ENCODE results near the gene PIK3C2G. TPM values are rescaled to one million over a fixed set of nuclear protein-coding genes. Genes with fewer than 3 reads are reported as not detected.

Gene PIK3C2G
- total and polyA plus RNA-seq, 2 of the 13 experiments (the other 11 are each of a cell fraction or from before 2014, with no cell fraction given), result not detected

DNA sequence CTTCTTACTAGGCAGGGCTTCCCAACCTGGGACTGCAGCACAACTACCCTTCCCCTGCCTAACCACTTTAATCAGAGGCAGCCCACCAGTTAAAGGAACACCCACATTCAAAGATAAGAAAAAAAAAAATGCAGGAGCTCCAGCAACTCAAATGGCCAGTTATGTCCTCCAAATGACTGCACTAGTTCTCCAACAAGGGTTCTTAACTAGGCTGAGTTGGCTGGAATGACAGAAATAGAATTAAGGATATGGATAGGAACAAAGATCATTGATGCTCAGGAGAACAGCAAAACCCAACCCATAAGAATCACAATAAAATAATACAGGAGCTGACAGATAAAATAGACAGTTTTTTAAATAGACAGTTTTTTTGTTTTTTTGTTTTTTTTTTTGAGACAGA lies 322.3 kb downstream of the PIK3C2G start:
- no peak for DNase-seq (ENCODE audit: low spot score)
- FAIRE-seq, result no peak
- intact Hi-C loops (cut with micrococcal nuclease; ENCODE audit: unreplicated experiment) (no loop called here), in situ Hi-C loops (cut with HindIII; ENCODE audit: extremely low pct_ligation_motif_present, low pct_unique_long_range_greater_than_20kb) (no loop called here)
- Histone ChIP-seq H3K36me3 (replicated peaks in 1 of 2; ENCODE audit: control insufficient read depth in 1 of 2, insufficient read depth in 2 of 2, low read length in 2 of 2) (no peaks in the 10 kb centered on the region), H2AFZ (ENCODE audit: low read length) (no peak overlapping the region), H3K9me3 (ENCODE audit: low read length) (peaks cover 41% of the 10 kb centered on the region), H3K27me3 (ENCODE audit: control insufficient read depth in 1 of 2, insufficient read depth in 2 of 2, low read length in 2 of 2) (no peaks in the 10 kb centered on the region), H4K20me1 (ENCODE audit: insufficient read depth, low read length) (no peaks in the 10 kb centered on the region), H3K4me3 (replicated peaks in 1 of 3; ENCODE audit: insufficient read depth in 1 of 3, low read depth in 2 of 3, low read length in 3 of 3) (no peak overlapping the region), H3K9ac (ENCODE audit: insufficient read depth, low read depth, low read length) (no peak overlapping the region), H3K79me2 (ENCODE audit: insufficient read depth, low read length) (no peaks in the 10 kb centered on the region), H3K4me1 (ENCODE audit: insufficient read depth, low read length) (no peaks in the 10 kb centered on the region), H3K4me2 (ENCODE audit: low read depth, low read length) (no peak overlapping the region), H3K27ac (ENCODE audit: extremely low read length, insufficient read depth, low read length) (no peak overlapping the region)
- ChIA-PET POLR2A (no interaction called here), CTCF (ENCODE audit: low intra/inter-chr PET ratio, low total read pairs) (no interaction called here)
- no peak for ATAC-seq
- TF ChIP-seq MAFK (conservative IDR thresholded peaks at IDR 0.05 in 1 of 2, IDR thresholded peaks at IDR 0.05 in 1 of 2; ENCODE audit: low read length in 2 of 2), result no peak
- no peak for TF ChIP-seq ZBTB42 (CRISPR knock-in tag; IDR thresholded peaks at IDR 0.05)
- TF ChIP-seq ZNF781 (CRISPR knock-in tag; IDR thresholded peaks at IDR 0.05; ENCODE audit: borderline replicate concordance, not compliant biosample characterization), result no peak
- TF ChIP-seq TFE3 (CRISPR knock-in tag; IDR thresholded peaks at IDR 0.05), result no peak
- no peak for TF ChIP-seq NCOA2 (CRISPR knock-in tag; IDR thresholded peaks at IDR 0.05)
- BruUV-seq (replicated peaks), result no TSS peak

DNA sequence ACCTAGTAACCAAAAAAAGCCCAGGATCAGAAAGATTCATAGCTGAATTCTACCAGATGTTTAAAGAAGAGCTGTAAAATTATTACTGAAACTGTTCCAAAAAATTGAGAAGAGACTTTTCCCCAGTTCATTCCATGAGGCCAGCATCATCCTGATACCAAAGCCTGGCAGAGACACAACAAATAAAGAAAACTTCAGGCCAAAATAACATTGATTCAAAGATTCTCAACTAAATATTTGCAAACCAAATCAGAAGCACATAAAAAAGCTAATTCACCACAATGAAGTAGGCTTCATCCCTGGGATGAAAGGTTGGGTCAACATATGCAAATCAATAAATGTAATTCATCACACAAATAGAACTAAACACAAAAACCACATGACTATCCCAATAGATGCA lies 325.3 kb downstream of the PIK3C2G start:
- H3K4me3 ChIP-seq (replicated peaks in 1 of 3; ENCODE audit: insufficient read depth in 1 of 3, low read depth in 2 of 3, low read length in 3 of 3), result no peak overlapping the region
- no peaks in the 10 kb centered on the region for H4K20me1 ChIP-seq (ENCODE audit: insufficient read depth, low read length)
- ChIA-PET CTCF (ENCODE audit: low intra/inter-chr PET ratio, low total read pairs) (no interaction called here), POLR2A (no interaction called here)
- no peak overlapping the region for H3K27ac ChIP-seq (ENCODE audit: extremely low read length, insufficient read depth, low read length)
- DNase-seq (ENCODE audit: low spot score) (no peak), FAIRE-seq (no peak), ATAC-seq (no peak)
- H3K27me3 ChIP-seq (ENCODE audit: control insufficient read depth in 1 of 2, insufficient read depth in 2 of 2, low read length in 2 of 2), result no peaks in the 10 kb centered on the region
- no peak overlapping the region for H2AFZ ChIP-seq (ENCODE audit: low read length)
- BruUV-seq (replicated peaks), result no TSS peak
- TF ChIP-seq TEAD2 (CRISPR knock-in tag; IDR thresholded peaks at IDR 0.05) (no peak), ATM (IDR thresholded peaks at IDR 0.05; ENCODE audit: borderline replicate concordance) (no peak), HNF4G (IDR thresholded peaks at IDR 0.05; ENCODE audit: borderline replicate concordance, low read depth, low read length) (no peak), HNF4G (CRISPR knock-in tag; IDR thresholded peaks at IDR 0.05; ENCODE audit: borderline replicate concordance, low read depth) (no peak), SIX4 (CRISPR knock-in tag; IDR thresholded peaks at IDR 0.05) (no peak), PRPF4 (IDR thresholded peaks at IDR 0.05; ENCODE audit: low read depth, low read length, poor library complexity, severe bottlenecking) (no peak), ZBTB7B (CRISPR knock-in tag; IDR thresholded peaks at IDR 0.05) (no peak), MAF1 (CRISPR knock-in tag; IDR thresholded peaks at IDR 0.05; ENCODE audit: borderline replicate concordance) (no peak)
- TF ChIP-seq, protein P1, sequence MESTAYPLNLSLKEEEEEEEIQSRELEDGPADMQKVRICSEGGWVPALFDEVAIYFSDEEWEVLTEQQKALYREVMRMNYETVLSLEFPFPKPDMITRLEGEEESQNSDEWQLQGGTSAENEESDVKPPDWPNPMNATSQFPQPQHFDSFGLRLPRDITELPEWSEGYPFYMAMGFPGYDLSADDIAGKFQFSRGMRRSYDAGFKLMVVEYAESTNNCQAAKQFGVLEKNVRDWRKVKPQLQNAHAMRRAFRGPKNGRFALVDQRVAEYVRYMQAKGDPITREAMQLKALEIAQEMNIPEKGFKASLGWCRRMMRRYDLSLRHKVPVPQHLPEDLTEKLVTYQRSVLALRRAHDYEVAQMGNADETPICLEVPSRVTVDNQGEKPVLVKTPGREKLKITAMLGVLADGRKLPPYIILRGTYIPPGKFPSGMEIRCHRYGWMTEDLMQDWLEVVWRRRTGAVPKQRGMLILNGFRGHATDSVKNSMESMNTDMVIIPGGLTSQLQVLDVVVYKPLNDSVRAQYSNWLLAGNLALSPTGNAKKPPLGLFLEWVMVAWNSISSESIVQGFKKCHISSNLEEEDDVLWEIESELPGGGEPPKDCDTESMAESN (CRISPR knock-in tag; conservative IDR thresholded peaks at IDR 0.05), result no peak
- no peak overlapping the region for H3K9ac ChIP-seq (ENCODE audit: insufficient read depth, low read depth, low read length)
- H3K79me2 ChIP-seq (ENCODE audit: insufficient read depth, low read length), result no peaks in the 10 kb centered on the region
- no peak overlapping the region for H3K4me2 ChIP-seq (ENCODE audit: low read depth, low read length)
- no peaks in the 10 kb centered on the region for H3K4me1 ChIP-seq (ENCODE audit: insufficient read depth, low read length)
- no peaks in the 10 kb centered on the region for H3K36me3 ChIP-seq (replicated peaks in 1 of 2; ENCODE audit: control insufficient read depth in 1 of 2, insufficient read depth in 2 of 2, low read length in 2 of 2)
- in situ Hi-C loops (cut with HindIII; ENCODE audit: extremely low pct_ligation_motif_present, low pct_unique_long_range_greater_than_20kb) (no loop called here), intact Hi-C loops (cut with micrococcal nuclease; ENCODE audit: unreplicated experiment) (no loop called here)
- peaks cover 41% of the 10 kb centered on the region for H3K9me3 ChIP-seq (ENCODE audit: low read length)
